Activated CD8-positive, alpha-beta memory T cell treated with anti-CD3 and anti-CD28 coated beads for 48 hours (primary cell): ENCODE results near the gene SUV39H1.
A peak's percentile ranks its signal among the peaks of the same experiment; 100 is the strongest.
"Not testable (repeated sequence)": the region's sequence is repeated elsewhere in the genome, so short reads cannot be mapped to it uniquely, and the experiment has no call there.

Experiments used
- DNase-seq, 3 experiments: peaks; one replicate each; pipeline ENCODE4 v3.0.0-alpha.2; 2020; ENCODE audit warnings: low read depth in 2 of 3, low spot score in 2 of 3

Gene SUV39H1, protein sequence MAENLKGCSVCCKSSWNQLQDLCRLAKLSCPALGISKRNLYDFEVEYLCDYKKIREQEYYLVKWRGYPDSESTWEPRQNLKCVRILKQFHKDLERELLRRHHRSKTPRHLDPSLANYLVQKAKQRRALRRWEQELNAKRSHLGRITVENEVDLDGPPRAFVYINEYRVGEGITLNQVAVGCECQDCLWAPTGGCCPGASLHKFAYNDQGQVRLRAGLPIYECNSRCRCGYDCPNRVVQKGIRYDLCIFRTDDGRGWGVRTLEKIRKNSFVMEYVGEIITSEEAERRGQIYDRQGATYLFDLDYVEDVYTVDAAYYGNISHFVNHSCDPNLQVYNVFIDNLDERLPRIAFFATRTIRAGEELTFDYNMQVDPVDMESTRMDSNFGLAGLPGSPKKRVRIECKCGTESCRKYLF

DNA sequence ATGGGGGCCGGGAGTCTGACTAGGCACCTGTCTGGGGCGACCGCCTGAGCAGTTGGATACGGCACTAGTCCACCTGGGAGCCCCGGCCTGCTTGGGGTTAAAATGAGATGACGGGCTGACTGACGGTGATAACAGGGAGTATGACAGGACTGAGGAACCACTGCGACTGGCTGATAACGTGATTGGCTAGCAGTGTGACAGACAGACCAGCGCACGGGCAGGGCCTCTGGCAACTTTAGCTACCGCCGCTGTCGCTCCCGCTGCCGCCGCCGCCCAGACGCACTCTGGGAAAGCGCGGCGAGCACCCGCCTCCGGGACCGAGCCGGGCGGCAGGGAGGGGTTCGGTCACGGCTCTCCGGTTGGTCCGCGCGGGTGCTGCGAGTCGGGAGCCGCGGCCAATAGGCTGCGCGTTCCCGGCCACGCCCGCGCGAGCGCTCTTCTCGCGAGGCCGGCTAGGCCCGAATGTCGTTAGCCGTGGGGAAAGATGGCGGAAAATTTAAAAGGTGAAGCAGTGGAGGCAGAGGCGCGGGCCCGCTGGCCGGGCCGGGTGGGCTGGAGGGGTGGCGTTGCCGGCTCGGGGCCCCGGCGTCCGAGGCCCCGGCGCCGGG, at the start of gene SUV39H1:
TSS of gene SUV39H1 (plus strand) at position 434 of the 608 bp plus-strand sequence. CDS start at position 485, 51 bp downstream.
- DNase-seq: peak; percentile 39 to 74 (median 42)

GRCh38 chrX:48648336-48648751, 48.2 kb upstream of the SUV39H1 start:
- DNase-seq: no peak

- no peak for DNase-seq
Measured at GRCh38 chrX:48649102-48649501, 47.4 kb upstream of the SUV39H1 start.

DNA sequence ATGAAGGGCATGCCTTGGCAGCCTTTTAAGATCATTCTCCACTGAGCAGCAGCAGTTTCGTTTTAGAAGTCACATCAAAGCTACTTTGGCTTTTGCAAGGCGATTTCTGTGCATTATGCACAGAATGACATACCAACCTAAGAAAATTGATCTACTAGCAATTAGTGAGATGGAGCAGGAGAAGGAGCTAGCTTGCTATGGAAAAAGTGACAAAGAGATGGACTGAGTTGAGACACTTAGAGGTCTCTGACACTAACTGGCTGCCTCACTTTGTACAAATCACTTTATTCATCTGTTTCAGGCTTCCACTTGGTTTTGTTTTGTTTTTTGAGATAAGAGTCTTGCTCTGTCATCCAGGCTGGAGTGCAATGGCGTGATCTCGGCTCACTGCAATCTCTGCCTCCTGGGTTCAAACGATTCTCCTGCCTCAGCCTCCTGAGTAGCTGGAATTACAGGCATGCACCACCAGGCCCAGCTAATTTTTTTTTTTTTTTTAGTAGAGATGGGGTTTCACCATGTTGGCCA, 44.4 kb upstream of the SUV39H1 start:
- not testable (repeated sequence) for DNase-seq

GRCh38 chrX:48654746-48655145, 41.8 kb upstream of the SUV39H1 start:
- not testable (repeated sequence) for DNase-seq

GRCh38 chrX:48659686-48660085, 36.8 kb upstream of the SUV39H1 start:
- DNase-seq: not testable (repeated sequence)

- no peak for DNase-seq
Measured at GRCh38 chrX:48663241-48663640, 33.3 kb upstream of the SUV39H1 start.

- no peak for DNase-seq
Measured at GRCh38 chrX:48664156-48664555, 32.4 kb upstream of the SUV39H1 start.

DNA sequence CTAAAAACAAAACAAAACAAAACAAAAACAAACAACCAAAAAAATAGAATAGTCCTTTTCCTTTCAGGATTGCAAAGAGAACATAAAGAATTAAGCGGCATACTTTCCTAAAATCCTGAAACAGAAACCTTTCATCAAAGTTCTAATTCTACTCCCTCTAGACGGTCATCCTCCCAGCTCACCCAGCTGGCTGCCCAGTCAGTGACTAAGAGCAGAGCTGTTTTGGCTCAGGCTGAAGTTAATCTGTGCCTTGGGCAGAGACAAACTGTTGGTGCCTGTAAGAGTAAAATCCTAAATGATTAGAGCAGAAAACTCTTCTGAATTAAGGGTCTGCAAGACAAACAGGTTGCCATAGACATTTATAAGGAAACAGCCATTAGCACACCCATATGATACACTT, 30.5 kb upstream of the SUV39H1 start:
- no peak for DNase-seq

DNA sequence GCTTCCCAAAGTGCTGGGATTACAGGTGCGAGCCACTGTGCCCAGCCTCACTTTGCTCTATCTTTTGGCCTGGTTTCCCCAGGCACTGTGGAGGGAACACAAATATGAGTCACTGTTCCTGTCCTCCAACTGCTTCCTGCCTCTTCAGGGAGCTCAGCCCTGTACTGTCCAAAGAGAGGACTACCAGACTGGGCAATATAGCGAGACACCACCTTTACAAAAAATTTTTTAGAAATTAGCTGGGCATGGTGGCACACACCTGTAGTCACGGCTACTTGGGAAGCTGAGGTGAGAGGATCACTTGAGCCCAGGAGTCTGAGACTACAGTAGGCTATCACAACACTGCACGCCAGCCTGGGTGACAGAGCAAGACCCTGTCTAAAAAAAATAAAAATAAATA, 29.9 kb upstream of the SUV39H1 start:
- no peak for DNase-seq

DNA sequence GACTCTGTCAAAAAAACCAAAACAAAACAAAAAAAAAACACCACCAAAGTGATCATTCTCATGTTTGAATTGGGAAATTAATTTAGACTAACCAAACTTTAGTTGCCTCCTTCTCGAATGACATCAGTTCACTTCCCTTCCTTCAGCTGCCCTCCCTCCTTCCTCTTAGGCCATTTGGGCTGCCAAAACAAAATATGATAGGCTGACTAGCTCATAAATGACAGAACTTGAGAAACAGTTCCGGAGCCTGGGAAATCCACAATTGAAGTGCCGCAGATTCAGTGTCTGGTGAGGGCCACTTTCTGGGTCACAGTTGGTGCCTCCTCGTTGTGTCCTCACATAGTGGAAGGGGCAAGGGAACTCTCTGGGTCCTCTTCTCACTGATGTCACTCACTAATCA, 29.0 kb upstream of the SUV39H1 start:
- no peak for DNase-seq

- not testable (repeated sequence) for DNase-seq
Measured at GRCh38 chrX:48668187-48668586, 28.3 kb upstream of the SUV39H1 start.

- DNase-seq: peak; percentile 57 to 83 (median 58)
Measured at GRCh38 chrX:48676106-48676892, 20.2 kb upstream of the SUV39H1 start.

DNA sequence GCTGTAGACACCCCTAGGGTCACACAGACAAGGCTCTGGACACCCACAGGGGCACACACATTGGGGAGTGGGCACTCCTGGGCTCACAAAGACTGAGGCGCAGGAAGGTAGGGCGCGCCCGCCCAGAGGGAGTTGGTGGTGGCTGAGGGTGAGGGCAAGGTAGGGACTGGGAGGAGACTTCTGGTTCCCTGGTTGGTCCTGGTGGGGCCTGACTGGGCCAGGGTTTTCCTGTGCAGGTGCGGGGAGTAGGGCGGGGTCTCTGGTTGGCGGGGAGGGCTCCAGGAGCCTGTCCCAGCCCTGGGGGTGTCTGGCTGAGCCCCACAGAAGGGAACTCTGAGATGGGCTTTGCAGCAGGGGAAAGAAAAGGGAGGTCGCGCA, 19.7 kb upstream of the SUV39H1 start:
- no peak for DNase-seq

DNA sequence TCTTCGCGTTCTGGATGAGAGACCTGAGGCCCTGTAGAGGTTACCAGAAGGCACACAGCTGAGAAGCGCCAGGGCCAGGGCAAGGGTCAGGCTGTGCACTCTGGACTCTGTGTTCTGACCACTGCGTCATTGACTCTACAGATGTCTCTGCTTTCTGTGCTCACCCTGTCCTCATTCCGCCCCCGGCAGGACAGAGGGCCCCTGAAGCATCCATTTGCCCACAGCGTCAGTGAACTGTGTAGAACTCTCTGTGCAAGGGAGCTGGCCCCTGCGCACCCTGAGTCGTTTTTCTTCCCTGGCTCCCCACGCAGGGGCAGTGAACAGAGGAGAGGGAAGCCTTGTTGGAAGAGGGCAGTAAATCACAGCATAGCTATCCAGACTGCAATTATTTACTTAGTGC, 19.0 kb upstream of the SUV39H1 start:
- DNase-seq: no peak

DNA sequence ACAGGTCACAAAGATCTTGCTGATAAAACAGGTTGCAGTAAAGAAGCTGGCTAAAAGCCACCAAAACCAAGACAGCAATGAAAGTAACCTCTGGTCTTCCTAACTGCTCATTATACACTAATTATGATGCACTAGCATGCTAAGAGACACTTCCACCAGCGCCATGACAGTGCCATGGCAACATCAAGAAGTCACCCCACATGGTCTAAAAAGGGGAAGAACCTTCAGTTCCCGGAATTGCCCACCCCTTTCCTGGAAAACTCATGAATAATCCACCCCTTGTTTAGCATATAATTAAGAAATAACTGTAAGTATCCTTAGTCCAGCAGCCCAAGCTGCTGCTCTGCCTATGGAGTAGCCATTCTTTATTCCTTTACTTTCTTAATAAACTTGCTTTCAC, 16.1 kb upstream of the SUV39H1 start:
- DNase-seq: not testable (repeated sequence)

DNA sequence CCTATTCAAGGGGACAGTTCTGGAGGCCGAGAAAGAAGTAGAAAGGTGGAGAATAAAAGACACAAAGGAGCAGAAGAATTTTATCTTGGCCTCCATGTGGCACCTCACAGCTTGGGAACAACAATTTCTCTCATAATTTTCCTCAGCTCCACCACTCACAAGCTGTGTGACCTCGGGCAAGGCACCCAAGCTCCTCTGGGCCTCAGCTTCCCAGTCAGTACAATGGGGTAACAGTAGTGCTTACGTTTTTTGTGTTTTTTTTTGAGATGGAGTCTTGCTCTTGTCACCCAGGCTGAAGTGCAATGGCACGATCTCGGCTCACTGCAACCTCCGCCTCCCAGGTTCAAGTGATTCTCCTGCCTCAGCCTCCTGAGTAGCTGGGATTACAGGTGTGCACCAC, 15.6 kb upstream of the SUV39H1 start:
- not testable (repeated sequence) for DNase-seq

DNA sequence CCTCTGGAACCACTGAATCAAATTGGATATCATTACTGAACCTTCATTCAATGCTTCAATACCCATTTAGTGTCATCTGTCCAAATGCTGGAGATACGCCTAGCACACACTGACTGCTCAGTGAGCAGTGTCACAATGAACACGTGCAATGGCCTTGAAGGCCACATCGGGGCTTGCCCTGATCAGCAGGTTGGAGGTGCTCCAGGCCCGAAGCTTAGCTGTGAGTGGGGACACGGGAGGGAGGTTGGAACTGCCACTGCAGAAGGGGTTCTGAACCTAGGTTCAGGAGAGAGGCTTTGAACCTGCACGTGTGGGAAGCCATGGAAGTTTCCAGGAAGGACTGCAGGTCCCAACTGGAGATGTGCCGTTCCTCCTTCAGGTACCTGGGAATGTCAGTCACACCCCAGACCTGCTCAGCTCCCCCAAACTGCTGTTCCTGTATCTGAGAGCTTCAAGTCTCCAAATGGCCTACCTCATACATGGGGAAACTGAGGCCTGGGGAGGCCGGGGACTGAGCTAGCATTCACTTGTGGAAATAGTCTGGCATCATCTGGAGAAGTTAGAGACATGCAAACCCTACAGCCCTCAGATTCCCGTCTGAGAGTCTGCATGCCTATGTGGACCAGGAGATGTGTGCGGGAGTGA, 14.9 kb upstream of the SUV39H1 start:
- no peak for DNase-seq

- DNase-seq: not testable (repeated sequence)
Measured at GRCh38 chrX:48682795-48683194, 13.7 kb upstream of the SUV39H1 start.

- DNase-seq: no peak
Measured at GRCh38 chrX:48683411-48683982, 13.0 kb upstream of the SUV39H1 start, which contains the start of gene WAS. TSS of gene WAS (plus strand) at chrX:48683799. CDS start at chrX:48683854, 55 bp downstream.

DNA sequence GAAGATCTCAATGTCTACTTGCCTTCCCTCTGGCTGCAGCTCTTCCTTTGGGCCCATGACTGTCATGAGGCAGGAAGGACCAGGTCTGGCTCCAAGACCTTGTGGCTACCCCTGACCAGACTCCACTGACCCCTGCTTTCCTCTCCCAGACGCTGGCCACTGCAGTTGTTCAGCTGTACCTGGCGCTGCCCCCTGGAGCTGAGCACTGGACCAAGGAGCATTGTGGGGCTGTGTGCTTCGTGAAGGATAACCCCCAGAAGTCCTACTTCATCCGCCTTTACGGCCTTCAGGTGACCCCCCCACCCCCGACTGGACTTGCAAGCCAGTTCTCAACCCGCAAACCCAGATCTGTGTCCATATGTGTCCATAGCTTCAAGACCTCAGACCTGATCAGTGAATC, 12.4 kb upstream of the SUV39H1 start:
- DNase-seq: no peak
